Dermis microvascular lymphatic vessel endothelial cell (primary cell): Measurements from ENCODE around the gene TPRX1. TPM values are rescaled to one million over a fixed set of nuclear protein-coding genes. Genes with fewer than 3 reads are reported as not detected.

Source experiments
- total RNA-seq: library from RNA; depleted of rRNA; stranded (reverse); fragments of >200 nt; gene quantifications from 2 replicates; pipeline ENCODE4 v1.2.1, GENCODE V29; 2014

Gene TPRX1
- total RNA-seq, 1 donor from 2014 or later: not detected

Other genes with a start within 250 kb of the TPRX1 start
- gene ZNF541, start 231.4 kb downstream of the TPRX1 start, total RNA-seq: 0.39 and 0.63 TPM in 2 replicates
- gene BICRA, start 195.4 kb downstream of the TPRX1 start, total RNA-seq: 2.8 and 5.7 TPM in 2 replicates
- 73.6 and 146 TPM in 2 replicates for gene EHD2, start 91.1 kb downstream of the TPRX1 start, total RNA-seq
- 71.5 and 106 TPM in 2 replicates for gene NOP53, start 59.0 kb downstream of the TPRX1 start, total RNA-seq
- 200 and 277 TPM in 2 replicates for gene SELENOW, start 25.8 kb downstream of the TPRX1 start, total RNA-seq
- not detected in 2 replicates for gene CRX, start 17.4 kb upstream of the TPRX1 start, total RNA-seq
- gene TPRX2, start 54.7 kb upstream of the TPRX1 start, total RNA-seq: not detected in 2 replicates
- gene SULT2A1, start 81.8 kb upstream of the TPRX1 start, total RNA-seq: not detected in 2 replicates
- gene BSPH1, start 187.6 kb upstream of the TPRX1 start, total RNA-seq: not detected in 2 replicates
- not detected in 2 replicates for gene ELSPBP1, start 190.1 kb upstream of the TPRX1 start, total RNA-seq
- gene CABP5, start 239.5 kb upstream of the TPRX1 start, total RNA-seq: not detected in 2 replicates